CMK (cell line): ENCODE data around the gene ACTR1A.
"Not testable (repeated sequence)": the region's sequence is repeated elsewhere in the genome, so short reads cannot be mapped to it uniquely, and the experiment has no call there.

Source experiments
- DNase-seq: peaks from one replicate; pipeline ENCODE4 v3.0.0-alpha.2; 2010; ENCODE audit warnings: low read depth

Gene ACTR1A

DNA sequence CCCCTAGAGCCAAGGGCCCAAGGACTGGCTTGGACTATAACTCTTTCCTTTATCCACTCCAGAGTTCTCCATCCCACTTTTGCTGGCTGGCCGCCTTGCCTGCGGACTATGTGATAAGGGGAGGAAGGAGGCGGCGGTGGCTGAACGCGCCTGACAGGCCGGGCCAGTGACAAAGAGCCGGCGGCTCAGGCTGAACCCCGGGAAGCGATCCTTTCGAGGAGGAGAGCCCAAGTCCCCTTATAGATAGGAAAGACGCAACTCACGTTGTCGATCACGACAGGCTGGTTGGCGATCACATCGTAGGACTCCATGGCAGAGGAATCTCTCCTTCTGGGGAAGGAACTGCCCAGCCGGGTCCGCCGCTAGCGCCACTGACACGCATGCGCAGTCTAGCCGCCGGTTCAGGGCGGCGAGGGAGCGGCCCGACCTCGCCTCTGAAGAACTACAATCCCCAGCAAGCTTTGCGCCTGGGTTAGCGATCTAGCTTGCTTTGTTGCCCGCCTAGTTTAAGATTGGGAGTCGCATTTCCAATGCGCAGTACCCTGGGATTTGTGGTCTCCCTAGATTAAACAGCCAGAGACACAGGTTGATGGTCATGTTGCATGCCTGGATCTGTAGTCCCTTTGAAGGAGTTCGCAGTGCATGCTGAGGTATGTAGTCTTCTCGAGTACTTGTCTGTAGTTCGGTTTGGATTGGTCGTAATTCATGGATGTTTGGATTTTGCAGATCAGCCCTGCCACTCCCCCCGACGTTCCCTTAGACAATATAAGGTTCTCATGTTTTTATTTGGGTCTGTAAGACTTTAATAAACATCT is at the start of gene ACTR1A:
ACTR1A (minus strand) TSS at position 376 of the 815 bp plus-strand sequence; CDS start at position 311, 65 bp downstream.
- peak; percentile 100 for DNase-seq

DNA sequence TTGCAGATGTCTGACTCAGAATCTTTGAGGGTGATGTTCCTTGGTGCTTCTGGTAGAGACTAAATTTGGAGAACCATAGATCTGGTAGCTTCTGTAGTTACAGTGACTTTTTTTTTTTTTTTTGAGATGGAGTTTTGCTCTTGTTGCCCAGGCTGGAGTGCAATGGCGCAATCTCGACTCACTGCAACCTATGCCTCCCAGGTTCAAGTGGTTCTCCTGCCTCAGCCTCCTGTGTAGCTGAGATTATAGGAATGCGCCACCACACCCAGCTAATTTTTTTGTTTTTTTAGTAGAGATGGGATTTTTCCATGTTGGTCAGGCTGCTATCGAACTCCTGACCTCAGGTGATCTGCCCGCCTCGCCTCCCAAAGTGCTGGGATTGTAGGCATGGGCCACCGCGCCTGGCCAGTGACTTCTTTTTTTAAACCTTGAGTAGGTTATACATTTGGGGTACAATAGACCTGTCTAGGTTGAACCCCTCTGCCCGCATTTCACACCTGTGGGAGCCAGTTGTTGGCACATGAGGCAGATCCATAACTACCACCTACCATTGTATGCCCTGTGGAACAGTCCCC is 48.2 kb upstream of the ACTR1A start:
- DNase-seq = no peak

DNA sequence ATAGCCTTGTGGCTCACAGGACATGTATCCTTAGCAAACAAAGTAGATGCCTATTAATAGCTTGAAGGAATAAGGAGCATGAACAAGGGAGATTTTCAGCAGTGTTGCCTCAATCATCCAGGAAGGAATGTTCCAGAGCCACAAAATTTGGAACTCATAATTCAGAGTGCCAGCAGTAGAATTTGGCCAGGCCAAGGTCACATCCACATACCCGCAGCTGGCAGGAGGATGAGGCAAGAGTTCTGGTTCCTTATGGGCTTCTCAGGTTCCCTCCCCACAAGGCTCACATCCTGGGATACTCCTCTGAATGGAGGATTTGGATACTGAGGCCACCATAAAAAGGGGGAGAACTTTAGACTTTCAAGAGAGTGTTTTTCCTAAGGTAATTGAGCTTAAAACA is 47.0 kb upstream of the ACTR1A start:
- DNase-seq = no peak

DNA sequence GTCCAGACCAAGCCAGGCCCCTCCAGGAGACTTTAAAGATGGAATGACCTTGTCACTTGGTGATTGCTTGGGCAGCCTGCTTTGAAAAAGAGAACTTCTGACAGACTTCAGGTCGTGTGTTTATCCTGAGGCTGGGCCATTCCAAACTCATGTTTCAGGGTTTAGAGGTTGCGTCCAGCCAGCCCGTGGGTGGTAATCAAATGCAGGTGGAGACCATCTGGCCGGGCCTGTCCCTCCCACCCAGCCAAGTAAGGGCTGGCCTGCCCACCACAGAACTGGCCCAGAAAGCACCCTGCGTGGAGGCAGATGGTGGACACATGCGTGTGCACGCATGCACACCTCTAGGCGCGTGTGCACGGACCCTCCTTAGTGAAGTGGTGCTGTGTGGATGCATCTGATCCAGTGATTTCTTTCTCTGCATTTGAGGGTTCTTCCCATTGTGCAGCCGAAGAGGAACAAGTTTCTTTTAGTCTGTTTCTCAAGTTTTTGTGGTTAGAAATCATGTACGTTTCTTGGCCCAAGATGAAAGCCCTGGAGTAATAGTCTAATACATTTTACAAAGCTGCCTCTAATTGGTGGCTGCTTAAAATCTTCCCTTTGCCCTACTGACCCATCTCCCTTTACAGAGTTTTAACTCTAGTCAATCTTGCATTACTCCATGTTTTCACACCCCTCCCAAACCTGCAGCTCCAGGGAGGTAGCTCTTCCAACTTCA is 44.3 kb upstream of the ACTR1A start:
- no peak for DNase-seq

DNA sequence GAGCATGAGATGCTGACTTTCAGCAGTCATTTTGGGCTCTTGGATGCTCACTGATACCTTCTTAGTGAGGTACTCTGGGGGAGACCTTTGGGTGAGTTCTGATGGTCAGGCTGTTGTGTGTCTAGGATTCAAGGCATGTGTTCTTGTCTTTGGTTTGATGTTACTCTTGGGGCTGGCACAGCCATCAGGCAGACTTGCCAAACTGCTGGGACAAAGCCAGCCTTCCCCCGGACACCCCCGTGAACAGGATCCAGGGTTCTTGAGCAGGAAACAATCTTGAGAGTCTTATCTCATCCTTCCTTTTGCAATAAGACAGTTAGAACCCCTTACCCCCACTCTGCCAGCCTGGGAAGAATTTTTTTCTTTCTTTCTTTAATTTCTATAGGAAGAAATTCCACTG is 43.5 kb upstream of the ACTR1A start:
- DNase-seq = no peak

GRCh38 chr10:102545265-102545871 is 42.9 kb upstream of the ACTR1A start:
- no peak for DNase-seq

GRCh38 chr10:102542800-102543418 is 40.4 kb upstream of the ACTR1A start:
- DNase-seq = no peak

DNA sequence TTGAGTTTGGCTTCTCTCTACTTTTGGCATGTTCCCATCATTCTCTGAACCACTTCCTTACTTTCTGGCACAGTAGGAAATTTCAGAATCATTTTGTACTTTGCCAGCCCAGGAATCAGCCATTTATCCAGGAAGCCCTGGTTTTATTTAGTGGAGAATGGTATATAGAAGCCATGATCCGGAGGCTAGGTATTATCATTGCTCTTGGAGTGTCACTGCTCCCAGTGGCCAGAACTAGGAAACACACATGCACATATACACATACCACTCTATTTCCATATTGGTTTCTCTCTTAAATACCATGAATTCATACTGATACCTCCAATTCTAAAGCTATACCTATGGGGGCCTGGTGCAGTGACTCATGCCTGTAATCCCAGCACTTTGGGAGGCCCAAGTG is 37.5 kb upstream of the ACTR1A start:
- DNase-seq = no peak

GRCh38 chr10:102538811-102539210 is 36.3 kb upstream of the ACTR1A start:
- no peak for DNase-seq

DNA sequence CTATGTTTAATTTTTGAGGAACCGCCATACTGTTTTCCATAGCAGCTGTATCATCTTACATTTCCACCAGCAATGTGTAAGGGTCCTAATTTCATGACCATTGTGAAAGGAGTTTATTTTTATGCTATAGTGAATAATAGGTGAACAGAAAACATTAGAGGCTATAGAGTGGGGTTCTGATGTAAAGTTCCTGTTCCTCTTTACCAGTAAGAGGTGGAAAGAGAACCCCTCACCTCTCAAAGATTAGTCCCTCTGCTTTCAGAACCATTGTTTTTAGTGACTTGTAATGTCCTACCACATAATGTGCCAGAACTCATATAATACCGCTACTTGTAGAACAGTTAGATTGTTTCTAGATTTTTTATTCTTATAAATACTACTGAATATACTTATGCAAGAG is 35.4 kb upstream of the ACTR1A start:
- DNase-seq = no peak

GRCh38 chr10:102537367-102537766 is 34.9 kb upstream of the ACTR1A start:
- no peak for DNase-seq

GRCh38 chr10:102535481-102536147 is 33.1 kb upstream of the ACTR1A start:
- DNase-seq = no peak

- not testable (repeated sequence) for DNase-seq
These were observed 32.5 kb upstream of the ACTR1A start for GRCh38 chr10:102534966-102535365.

DNA sequence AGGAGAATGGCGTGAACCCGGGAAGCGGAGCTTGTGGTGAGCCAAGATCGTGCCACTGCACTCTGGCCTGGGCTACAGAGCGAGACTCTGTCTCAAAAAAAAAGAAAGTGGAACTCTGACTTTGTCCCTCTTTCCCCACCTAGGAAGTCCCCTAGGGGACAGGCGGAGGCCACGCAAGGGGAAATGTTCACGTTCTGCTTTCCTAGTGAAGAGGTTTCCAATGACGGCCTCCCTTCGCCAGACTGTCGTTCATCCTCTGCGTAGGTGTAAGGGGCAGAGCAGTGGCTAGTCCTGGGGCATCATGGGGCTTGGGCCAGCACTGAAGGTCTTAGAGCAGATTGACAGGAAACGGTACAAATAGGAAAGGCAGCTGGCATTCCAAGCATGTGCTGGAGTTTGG is 31.8 kb upstream of the ACTR1A start:
- no peak for DNase-seq

DNA sequence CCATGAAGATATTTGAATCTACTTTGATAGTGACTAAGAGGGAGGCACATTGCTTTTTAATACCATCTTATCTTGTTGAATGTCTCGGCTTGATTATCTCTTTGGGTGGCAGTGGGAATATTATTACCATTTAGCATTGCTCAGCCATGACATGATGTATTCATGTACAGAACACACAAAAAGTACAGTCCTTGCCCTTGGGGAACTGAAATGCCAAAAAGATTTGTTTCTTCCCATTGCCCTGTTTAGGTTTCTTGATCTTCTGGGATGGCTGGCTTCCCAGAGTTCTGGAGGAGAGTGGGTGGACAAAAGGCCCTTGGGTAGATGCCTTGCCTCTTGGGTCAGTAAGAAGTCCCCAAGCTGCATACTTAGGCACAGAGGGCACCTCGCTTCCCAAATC is 25.0 kb upstream of the ACTR1A start:
- no peak for DNase-seq

GRCh38 chr10:102524746-102525145 is 22.2 kb upstream of the ACTR1A start:
- DNase-seq = no peak

- no peak for DNase-seq
These were observed 20.9 kb upstream of the ACTR1A start for GRCh38 chr10:102523250-102524029.

- DNase-seq = no peak
These were observed 20.4 kb upstream of the ACTR1A start for GRCh38 chr10:102522874-102523249.

- DNase-seq = no peak
These were observed 16.8 kb upstream of the ACTR1A start for GRCh38 chr10:102519246-102519825.

GRCh38 chr10:102517553-102517952 is 15.0 kb upstream of the ACTR1A start:
- no peak for DNase-seq

DNA sequence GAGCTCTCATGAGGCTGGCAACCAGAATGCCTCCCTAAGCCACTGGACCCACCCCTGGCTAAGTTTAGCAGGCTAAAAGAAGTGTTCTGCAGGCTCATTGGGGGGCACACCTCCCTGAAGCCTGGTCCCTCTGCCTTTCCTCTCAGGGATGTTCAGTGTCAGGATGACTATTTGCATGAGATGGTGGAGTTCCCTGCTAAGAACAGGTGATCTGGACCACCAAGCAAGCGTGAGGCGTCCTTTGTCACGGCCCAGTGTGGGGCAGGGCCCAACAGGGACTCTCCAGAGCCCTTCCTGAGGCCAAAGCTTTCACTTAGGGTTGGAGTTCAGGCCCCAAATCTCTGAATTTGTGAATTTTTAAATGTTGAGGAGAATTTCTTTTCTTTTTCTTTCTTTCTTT is 13.2 kb upstream of the ACTR1A start:
- DNase-seq = no peak
